ENCODE results near the gene UGT1A7.

UGT1A7 gene

DNA sequence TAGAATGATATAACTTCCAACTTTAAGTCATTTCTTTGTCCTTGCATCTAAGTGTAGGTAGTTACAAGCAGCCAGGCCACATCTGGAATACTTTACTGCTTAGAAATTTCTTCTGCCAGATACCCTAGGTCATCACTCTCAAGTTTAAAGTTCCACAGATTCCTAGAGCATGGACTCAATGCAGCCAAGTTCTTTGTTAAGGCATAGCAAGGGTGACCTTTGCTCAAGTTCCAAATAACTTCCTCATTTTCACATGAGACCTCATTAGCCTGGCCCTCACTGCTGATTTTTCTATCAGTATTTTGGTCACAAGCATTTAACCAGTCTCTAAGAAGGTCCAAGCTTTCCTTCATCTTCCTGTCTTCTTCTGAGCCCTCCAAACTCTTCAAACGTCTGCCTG, 17.8 kb upstream of the UGT1A7 start:
- peaks cover 14% of the 10 kb centered on the region for H3K27me3 Mint-ChIP-seq (ENCODE audit: low read depth, poor library complexity)
- no peak overlapping the region for H3K4me3 Mint-ChIP-seq
- TF ChIP-seq, protein P1, sequence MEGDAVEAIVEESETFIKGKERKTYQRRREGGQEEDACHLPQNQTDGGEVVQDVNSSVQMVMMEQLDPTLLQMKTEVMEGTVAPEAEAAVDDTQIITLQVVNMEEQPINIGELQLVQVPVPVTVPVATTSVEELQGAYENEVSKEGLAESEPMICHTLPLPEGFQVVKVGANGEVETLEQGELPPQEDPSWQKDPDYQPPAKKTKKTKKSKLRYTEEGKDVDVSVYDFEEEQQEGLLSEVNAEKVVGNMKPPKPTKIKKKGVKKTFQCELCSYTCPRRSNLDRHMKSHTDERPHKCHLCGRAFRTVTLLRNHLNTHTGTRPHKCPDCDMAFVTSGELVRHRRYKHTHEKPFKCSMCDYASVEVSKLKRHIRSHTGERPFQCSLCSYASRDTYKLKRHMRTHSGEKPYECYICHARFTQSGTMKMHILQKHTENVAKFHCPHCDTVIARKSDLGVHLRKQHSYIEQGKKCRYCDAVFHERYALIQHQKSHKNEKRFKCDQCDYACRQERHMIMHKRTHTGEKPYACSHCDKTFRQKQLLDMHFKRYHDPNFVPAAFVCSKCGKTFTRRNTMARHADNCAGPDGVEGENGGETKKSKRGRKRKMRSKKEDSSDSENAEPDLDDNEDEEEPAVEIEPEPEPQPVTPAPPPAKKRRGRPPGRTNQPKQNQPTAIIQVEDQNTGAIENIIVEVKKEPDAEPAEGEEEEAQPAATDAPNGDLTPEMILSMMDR (IDR thresholded peaks at IDR 0.05): no peak
- peaks cover 15% of the 10 kb centered on the region for H3K9me3 Mint-ChIP-seq
- no peaks in the 10 kb centered on the region for H3K4me1 Mint-ChIP-seq
- no peak overlapping the region for H3K27ac Mint-ChIP-seq
- no peak for DNase-seq
- no peaks in the 10 kb centered on the region for H3K36me3 Mint-ChIP-seq (ENCODE audit: low read depth)

DNA sequence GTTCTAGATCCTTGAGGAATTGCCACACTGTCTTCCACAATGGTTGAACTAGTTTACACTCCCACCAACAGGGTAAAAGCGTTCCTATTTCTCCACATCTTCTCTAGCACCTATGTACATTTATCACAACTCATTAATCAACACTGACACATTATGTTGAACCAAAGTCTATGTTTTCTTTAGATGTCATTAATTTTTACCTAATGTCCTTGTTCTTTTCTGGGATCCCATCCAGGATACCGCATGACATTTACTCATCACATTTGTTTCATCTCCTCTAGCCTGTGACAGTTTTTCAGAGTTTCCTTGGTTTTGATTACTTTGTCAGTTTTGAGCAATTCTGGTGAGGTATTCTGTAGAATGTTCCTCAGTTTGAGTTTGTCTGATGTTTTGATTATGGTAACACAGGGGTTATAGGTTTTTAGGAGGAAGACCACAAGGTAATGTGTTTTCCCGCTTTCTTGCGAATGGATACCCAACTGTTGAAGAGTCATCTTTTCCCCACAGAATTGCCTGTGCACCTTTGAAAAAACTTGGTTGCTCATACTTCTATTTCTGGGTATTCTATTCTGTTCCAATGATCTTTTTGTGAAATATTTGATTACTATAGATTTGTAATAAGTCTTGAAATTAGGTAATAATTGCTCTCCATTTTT, 13.0 kb upstream of the UGT1A7 start:
- no peak overlapping the region for H3K4me3 Mint-ChIP-seq
- no peaks in the 10 kb centered on the region for H3K36me3 Mint-ChIP-seq (ENCODE audit: low read depth)
- no peak for DNase-seq
- TF ChIP-seq, protein P1 (IDR thresholded peaks at IDR 0.05): no peak
- no peaks in the 10 kb centered on the region for H3K4me1 Mint-ChIP-seq
- peaks cover 16% of the 10 kb centered on the region for H3K27me3 Mint-ChIP-seq (ENCODE audit: low read depth, poor library complexity)
- no peak overlapping the region for H3K27ac Mint-ChIP-seq
- peaks cover 17% of the 10 kb centered on the region for H3K9me3 Mint-ChIP-seq

DNA sequence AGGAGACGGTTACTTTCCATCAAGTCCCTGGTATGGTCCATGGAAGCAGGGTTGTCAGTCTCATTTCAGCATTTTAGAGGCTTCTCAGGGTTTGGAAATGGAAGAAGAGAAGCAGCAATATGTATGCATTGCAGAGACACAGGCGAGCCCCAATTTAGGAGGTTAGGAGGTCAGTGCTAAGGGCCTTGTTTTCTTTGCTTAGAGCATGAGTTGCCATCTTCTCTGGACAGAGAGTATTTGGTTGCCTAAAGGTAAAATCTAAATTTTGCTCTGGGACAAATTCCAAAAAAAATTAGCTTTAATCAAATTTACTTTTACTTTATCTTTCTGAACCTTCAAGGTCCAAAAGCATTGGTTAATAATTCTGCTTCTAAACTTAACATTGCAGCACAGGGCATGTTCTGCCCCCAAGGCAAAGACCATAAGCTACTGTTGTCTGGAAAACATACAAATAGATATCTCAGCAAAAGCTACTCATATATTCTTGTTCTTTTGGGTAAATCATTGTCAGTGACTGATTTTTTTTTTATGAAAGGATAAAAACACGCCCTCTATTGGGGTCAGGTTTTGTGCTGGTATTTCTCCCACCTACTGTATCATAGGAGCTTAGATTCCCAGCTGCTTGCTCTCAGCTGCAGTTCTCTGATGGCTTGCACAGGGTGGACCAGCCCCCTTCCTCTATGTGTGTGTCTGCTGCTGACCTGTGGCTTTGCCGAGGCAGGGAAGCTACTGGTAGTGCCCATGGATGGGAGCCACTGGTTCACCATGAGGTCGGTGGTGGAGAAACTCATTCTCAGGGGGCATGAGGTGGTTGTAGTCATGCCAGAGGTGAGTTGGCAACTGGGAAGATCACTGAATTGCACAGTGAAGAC, 10.2 kb upstream of the UGT1A7 start, which contains the start of gene UGT1A9:
TSS of gene UGT1A9 (plus strand) at position 609 of the 872 bp plus-strand sequence. CDS start at position 646, 37 bp downstream.
- peaks cover 9% of the 10 kb centered on the region for H3K4me1 Mint-ChIP-seq
- no peak for DNase-seq
- TF ChIP-seq, protein P1 (IDR thresholded peaks at IDR 0.05): no peak
- H3K27me3 Mint-ChIP-seq (ENCODE audit: low read depth, poor library complexity): peaks cover 16% of the 10 kb centered on the region
- H3K27ac Mint-ChIP-seq: no peak within 1 kb of the TSS
- H3K4me3 Mint-ChIP-seq: no peak within 1 kb of the TSS
- H3K9me3 Mint-ChIP-seq: peaks cover 14% of the 10 kb centered on the region
- H3K36me3 Mint-ChIP-seq (ENCODE audit: low read depth): no peaks in the 10 kb centered on the region

DNA sequence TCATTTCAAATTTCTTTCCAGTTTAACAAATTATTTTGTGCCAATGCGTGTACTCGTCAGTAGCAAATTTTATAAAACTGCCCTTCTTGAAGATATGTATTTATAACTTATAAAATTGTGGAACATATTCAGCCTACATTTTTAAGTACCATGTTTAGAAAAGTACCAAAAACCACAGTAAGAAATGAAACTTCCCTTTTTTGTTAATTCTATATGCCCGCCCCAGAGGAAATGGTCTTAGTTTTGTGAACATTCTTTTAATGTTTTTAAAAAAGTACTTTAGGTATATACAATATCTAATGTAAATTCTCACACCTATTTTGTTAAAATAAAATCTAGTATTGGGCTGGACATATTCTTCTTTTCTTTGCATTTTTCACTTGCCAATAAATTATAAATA, 8.8 kb upstream of the UGT1A7 start:
- TF ChIP-seq, protein P1 (IDR thresholded peaks at IDR 0.05): no peak
- peaks cover 9% of the 10 kb centered on the region for H3K4me1 Mint-ChIP-seq
- H3K9me3 Mint-ChIP-seq: peaks cover 14% of the 10 kb centered on the region
- H3K4me3 Mint-ChIP-seq: no peak overlapping the region
- no peaks in the 10 kb centered on the region for H3K36me3 Mint-ChIP-seq (ENCODE audit: low read depth)
- no peak overlapping the region for H3K27ac Mint-ChIP-seq
- peaks cover 16% of the 10 kb centered on the region for H3K27me3 Mint-ChIP-seq (ENCODE audit: low read depth, poor library complexity)
- no peak for DNase-seq

DNA sequence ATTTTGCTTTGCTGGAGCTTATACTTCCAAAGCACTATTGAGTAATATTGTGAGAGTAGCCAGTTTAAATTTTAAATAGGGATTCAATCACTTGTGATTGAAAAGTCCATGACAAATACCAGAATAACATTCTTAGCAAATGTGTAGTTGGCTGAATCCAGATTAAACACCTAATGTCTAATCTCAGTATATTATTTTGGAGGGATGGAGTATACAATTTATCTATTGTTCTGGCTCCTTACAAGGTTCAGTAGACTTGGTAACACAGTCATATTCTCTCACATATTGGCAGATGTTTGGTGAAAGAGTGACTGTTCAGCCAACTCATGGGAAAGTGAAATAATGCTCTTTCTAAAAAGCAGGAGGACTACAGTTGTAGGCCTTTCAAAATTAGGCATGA, 7.8 kb upstream of the UGT1A7 start:
- Mint-ChIP-seq H3K9me3 (peaks cover 5% of the 10 kb centered on the region), H3K27ac (no peak overlapping the region), H3K36me3 (ENCODE audit: low read depth) (no peaks in the 10 kb centered on the region), H3K27me3 (ENCODE audit: low read depth, poor library complexity) (peaks cover 16% of the 10 kb centered on the region), H3K4me1 (peaks cover 9% of the 10 kb centered on the region), H3K4me3 (no peak overlapping the region)
- no peak for DNase-seq
- TF ChIP-seq, protein P1 (IDR thresholded peaks at IDR 0.05): no peak

Data from nephron progenitor cell (in vitro differentiated cells).